Kidney tubule cell (primary cell): ENCODE data around the gene DPP7.

Source experiments
- DNase-seq: peaks from one replicate; pipeline ENCODE4 v3.0.0-alpha.2; 2018; ENCODE audit warnings: low spot score

The DPP7 gene

DNA sequence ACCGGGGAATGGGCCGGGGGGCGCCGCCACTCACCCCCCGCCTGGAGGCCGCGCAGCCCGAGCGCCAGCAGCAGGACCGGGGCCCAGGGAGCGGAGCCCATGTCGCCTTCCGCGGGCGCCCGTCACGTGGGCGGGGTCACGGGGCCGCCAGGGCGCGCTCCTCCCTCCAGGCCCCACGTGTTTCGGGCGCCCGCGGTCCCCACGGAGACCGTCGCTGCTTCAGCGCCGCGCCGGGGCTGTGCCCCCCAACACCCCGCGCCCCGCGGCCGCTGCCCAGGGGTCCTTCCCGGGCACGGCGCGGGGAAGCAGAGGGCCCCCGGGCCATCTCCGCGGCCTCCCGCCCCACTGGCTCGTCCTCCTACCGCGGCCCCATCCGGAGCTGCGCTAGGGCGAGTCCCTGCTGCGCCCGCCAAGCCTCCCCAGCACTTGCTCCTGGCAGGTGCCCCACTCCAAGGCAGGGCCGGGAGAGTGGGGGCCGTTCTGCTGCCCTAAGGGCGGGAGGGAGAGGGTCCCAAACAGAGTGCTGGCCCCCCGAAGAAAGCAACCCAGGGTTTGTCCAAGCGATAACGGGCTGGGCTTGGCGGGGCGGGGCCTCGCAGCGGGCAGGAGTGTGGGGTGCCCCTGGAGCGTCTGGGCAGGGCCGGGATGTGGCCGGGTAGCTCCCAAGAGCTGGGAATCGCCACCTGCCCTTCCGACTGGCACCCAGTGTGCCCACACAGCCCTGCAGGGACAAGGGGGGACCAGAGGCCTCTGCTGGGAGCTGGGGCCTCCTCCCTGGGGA lies at the start of gene DPP7:
TSS of gene DPP7 (minus strand) at position 121 of the 781 bp plus-strand sequence. CDS start at position 101, 20 bp downstream.
- DNase-seq: peak; percentile 53

DNA sequence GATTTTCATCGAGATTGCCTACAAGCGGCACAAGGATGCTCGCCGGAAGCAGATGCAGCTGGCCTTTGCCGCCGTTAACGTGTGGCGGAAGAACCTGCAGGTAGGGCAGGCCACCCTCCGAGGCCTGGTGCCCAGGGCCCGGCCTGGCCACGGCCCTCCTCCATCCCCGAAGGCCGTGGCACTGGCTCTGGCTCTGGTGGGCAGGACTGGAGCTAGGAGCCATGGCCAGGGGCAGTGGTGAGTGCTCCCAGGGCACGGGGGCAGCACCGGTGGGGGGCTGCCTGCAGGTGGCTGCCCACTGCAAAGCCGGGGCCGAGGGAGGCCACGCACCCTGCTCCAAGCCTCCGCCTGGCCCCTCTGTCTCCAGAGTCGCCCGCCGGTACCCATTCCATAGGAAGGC lies 49.3 kb upstream of the DPP7 start:
- DNase-seq: no peak

DNA sequence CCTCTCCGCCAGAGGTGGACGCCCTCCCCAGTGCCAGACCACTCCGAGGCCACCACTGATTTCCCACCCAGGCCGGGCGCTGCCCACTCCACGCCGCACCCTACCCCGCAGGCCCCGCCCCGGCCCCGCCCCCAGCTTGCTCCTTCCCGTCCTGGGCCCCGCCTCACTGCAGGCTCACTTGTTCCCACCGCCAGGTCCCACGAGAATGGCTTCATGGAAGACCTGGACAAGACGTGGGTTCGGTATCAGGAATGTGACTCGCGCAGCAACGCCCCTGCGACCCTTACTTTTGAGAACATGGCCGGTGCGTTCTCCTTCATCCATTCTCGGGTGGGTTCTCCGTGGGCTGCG lies 48.8 kb upstream of the DPP7 start:
- DNase-seq: peak; percentile 11

DNA sequence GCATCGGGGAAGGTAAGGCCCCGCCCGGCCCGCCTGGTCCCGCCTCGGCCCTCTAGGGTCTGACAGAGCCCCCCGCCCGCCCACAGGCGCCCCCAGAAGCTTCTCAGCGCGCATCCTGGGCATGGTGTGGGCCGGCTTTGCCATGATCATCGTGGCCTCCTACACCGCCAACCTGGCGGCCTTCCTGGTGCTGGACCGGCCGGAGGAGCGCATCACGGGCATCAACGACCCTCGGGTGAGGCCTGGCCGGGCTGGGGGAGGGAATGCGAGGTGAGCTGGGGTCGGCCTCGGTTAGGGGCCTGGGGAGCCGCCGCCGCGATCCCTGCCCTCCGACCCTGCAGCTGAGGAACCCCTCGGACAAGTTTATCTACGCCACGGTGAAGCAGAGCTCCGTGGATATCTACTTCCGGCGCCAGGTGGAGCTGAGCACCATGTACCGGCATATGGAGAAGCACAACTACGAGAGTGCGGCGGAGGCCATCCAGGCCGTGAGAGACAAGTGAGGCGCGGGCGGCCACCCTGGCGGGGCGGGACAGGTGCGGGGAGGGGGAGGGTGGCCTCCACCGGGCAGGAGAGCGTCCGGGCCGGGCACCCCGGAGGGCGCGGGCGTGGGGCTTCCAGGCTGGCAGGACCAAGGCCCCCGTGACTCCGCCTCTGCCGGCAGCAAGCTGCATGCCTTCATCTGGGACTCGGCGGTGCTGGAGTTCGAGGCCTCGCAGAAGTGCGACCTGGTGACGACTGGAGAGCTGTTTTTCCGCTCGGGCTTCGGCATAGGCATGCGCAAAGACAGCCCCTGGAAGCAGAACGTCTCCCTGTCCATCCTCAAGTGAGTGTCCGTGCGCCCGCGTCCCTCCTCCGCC lies 48.2 kb upstream of the DPP7 start:
- DNase-seq: peak; percentile 23

DNA sequence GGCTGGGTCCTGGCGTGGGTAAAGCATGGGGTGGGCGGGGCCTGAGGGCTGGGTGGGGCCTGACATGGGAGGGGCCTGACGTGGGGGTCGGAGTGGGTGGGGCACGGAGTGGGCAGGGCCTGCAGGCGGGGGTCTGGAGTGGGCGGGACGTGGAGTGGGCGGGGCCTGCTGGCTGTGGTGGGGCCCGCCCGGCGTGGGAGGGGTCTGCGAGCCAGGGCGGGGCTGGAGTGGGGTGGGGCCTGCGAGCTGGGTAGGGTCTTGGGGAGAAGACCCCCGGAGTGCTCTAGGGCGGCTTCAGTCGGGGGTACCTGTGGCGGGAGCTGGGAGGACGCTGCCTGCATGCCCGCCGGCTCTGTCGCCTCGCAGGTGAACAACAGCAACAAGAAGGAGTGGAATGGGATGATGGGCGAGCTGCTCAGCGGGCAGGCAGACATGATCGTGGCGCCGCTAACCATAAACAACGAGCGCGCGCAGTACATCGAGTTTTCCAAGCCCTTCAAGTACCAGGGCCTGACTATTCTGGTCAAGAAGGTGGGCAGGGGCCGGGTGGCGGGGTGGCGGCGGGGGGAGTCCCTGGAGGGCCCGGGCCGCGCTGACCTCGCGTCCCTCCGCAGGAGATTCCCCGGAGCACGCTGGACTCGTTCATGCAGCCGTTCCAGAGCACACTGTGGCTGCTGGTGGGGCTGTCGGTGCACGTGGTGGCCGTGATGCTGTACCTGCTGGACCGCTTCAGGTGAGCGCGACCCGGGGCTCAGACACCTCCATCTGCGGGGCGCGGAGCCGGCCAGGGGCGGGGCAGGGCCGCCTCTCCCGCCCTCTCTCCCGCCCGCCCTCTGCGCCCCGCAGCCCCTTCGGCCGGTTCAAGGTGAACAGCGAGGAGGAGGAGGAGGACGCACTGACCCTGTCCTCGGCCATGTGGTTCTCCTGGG lies 47.3 kb upstream of the DPP7 start:
- no peak for DNase-seq

DNA sequence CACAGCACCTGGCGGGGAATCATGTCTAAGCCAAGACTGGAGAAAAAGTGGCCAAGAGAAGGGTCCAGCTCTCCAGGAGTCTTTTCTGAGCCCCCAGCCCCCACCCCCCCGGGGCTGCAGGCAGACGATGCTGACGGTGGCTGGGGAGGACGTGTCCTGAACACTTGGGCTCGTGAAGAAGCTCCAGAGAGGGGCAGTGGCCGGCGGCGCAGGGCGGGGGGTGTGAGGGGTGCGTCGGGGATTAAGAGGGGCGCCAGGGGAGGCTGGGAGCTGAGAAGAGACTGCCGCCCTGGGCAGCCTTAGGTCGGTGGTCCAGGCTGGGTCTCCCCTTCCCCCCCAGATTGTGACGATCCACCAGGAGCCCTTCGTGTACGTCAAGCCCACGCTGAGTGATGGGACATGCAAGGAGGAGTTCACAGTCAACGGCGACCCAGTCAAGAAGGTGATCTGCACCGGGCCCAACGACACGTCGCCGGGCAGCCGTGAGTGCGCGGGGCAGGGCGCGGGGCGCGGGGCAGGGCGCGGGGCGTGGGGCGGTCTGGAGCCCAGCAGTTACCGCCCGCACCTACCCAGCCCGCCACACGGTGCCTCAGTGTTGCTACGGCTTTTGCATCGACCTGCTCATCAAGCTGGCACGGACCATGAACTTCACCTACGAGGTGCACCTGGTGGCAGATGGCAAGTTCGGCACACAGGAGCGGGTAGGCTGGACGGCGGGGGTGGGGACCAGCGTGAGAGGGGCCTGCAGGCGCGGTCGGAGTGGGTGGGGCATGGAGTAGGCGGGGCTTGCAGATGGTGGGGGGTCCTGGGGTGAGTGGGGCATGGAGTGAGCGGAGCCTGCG lies 46.4 kb upstream of the DPP7 start:
- no peak for DNase-seq

DNA sequence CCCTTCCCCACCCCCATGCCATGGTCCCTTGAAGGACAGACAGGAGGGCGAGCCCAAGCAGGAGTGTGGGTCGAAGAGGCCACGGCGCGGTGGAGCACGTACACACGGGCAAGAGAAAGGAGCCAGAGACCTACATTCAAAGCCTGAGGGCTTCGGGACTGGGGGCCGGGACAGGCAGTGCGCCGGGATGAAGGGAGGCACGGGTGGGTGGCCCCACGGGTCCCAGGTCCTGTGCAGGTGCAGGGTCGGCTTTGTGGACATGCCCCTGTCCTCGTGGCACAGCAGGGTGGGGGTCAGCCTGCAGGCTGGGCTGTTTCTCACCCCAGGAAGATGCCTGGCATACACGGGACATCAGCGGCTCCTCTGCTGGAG lies 45.5 kb upstream of the DPP7 start:
- no peak for DNase-seq

DNA sequence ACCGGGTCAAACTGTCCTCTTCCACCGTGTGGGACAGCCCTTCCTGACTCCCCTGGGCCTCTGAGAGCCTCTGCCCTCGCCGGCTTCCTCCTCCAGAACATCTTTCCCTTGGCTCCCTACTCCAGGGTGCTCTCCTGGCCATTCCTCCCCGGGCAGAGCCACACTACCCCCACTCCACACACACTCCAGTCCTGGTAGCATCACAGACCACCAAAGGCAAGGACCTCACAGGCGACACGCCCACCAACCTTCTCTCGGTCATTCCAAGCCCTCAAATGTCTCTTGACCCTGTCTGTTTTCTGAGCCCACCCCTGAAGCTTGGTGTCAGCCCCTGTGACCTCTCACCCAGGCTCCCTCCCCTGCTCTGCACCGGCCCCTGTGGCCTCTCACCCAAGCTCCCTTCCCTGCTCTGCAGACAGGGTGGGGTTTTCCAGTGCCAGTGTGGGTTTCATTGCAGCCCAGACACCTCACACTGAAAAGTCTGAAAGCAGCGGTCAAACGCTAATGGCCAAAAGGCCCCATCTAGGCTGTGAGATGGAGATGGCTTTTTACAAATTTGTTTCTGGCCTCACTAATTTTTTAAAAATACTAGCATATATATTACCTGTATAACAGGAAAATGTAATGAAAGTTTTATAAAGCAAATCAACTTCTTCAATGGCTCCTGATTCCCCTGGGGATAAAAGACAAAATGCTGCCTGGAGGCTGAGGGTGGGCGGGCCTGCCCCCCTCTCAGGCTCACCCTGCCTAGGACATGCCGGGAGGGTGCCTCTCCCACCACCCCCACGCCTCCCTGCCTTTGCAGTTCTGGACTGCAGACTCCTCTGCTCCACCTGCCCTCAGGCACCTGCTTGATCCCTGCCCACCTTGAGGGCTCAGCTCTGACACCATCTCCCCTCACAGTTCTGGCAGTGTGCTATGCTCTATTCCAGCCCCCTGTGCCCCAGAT lies 44.8 kb upstream of the DPP7 start:
- no peak for DNase-seq

DNA sequence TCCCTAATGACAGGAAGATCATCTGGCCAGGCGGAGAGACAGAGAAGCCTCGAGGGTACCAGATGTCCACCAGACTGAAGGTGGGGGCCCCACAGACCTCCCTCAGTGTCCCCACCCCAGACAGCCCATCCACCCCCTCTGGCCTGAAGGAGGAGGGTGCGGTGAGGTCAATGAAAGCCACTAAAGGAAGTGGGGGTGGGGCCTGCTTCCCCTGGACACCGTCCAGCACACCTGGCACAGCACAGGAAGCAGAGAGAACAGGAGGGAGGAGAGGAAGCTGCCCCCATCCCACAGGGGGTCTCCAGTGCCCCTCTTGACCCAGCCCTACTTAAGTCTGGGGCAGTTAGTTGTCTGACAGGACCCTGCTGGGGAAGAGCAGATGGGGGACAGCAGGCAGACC lies 44.1 kb upstream of the DPP7 start:
- no peak for DNase-seq

DNA sequence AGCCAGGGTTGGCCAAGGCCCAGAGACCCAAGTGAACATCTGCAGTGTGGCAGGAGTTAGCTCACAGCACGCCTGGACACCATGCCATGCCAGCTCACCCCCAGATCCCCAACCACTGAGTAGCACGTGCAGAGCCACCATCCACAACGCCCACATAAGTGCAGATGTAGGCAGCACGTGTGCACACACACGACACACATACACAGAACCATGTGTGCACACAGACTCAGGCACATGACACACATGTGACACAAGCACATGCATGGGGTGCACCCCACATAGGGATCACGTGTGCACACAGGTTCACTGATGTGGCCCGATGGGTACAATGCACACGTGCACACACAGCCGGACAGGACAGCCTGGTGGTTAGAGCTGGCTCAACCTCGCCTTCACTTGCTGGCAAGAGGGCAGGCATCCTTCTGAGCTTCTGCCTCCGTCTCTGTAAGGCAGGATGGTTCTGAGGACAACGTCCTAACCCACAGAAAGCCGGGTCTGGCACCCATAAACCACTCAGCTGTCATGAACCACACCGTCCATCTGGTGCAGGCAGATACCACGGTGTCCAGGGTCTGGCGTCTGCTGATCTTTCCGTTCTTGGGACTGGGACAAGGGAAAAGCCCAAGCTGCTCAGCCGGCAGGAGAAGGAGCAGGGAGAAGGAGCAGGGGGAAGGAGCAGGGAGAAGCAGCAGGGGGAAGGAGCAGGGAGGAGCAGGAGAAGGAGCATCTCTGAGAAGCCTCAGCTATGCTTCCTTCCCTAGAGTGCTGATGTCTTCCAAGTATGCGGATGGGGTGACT lies 43.3 kb upstream of the DPP7 start:
- no peak for DNase-seq

DNA sequence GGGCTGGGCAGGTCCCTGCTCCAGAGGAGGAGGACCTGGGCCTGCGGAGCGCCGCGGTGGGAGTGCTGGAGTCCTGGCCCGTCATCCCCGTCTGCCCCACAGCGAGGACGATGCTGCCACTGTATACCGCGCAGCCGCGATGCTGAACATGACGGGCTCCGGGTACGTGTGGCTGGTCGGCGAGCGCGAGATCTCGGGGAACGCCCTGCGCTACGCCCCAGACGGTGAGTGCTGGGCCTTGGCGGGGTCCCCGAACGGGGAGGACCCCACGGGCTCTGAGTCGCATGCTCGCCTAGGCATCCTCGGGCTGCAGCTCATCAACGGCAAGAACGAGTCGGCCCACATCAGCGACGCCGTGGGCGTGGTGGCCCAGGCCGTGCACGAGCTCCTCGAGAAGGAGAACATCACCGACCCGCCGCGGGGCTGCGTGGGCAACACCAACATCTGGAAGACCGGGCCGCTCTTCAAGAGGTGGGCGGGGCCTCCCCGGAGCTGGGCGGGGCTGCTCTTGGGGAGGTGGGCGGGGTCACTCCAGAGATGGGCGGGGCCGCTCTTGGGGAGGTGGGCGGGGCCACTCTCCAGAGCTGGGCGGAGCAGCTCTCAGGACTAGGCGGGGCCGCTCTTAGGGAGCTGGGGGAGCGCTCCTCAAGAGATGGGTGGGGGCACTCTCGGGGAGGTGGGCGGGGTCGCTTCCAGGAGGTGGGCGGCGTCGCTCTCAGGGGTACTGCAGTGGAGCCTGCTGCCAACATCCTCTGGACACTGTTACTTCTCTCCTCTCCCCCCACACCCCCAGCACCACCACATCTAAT lies 42.2 kb upstream of the DPP7 start:
- peak; percentile 22 for DNase-seq

DNA sequence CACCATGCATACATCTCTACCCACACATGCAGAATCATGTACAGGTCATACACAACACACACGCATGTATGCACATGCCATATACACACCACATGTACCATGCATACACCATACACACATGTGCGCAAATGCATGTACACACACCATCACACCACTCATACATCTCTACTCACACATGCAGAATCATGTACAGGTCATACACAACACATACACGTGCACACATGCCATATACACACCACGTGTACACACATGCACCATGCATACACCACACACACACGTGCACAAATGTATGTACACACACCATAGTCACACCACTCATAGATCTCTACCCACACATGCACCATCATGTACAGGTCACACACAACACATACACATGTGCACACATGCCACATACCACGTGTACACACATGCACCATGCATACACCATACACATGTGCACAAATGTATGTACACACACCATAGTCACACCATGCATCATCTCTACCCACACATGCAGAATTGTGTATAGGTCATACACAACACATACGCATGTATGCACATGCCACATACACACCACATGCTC lies 38.4 kb upstream of the DPP7 start:
- no peak for DNase-seq

DNA sequence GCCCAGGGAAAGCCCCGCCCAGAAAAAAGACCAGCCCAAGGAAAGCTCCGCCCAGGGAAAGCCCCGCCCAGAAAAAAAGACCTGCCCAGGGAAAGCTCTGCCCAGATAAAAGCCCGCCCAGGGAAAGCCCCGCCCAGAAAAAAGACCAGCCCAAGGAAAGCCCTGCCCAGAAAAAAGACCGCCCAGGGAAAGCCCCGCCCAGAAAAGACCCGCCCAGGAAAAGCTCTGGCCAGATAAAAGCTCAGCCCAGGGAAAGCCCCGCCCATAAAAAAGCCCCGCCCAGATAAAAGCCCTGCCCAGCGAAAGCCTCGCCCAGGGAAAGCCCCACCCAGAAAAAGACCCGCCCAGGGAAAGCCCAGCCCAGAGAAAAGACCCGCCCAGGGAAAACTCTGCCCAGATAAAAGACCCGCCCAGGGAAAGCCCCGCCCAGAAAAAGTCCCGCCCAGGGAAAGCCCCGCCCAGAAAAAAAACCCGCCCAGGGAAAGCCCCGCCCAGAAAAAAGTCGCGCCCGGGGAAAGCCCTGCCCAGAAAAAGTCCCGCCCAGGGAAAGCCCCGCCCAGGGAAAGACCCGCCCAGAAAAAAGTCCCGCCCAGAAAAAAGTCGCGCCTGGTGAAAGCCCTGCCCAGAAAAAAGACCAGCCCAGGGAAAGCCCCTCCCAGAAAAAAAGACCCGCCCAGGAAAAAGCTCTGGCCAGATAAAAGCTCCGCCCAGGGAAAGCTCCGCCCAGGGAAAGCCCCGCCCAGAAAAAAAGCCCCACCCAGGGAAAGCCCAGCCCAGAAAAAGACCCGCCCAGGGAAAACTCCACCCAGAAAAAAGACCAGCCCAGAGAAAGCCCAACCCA lies 36.3 kb upstream of the DPP7 start:
- DNase-seq: peak; percentile 43

DNA sequence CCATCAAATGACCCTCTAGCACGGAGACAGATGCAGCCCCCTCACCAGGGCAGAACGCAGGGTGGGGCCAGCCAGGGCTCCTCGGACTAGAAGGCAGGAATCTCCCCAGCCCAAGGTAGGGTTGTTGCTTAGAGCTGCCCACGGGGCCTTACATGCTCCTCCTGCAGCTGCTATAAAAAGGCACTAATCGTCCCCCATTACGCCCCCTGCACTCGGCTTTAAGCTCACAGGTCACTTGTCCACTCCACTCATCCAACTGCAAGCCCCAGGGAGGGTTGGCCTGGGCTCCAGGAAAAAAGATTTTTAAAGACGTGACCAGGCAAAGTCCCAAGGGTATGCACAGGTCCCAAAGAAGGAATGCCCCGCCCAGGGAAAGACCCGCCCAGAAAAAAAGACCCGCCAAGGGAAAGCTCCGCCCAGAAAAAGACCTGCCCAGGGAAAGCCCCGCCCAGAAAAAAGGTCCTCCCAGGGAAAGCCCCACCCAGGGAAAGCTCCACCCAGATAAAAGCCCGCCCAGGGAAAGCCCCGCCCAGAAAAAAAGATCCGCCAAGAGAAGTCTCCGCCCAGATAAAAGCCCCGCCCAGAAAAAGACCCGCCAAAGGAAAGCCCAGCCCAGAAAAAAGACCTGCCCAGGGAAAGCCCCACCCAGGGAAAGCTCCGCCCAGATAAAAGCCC lies 35.5 kb upstream of the DPP7 start:
- no peak for DNase-seq

DNA sequence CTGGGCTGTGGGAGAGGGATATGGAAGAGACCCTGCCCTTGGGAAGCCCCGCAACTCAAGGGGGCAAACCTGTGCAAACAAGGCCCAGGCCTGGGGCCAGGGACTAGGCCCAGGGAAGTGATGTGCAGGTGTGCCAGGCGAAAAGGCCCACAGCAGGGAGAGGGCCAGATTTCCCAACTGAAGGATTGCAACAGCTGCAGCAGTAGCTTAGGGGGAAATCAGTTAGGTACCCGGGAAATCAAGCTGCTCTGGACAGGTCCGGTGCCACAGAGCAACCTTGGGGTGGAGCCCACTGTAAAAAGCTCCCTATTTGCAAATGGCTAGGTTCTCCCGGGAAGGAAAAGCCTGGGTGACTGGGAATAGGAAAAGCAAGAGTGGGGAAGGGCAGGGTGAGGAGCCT lies 34.8 kb upstream of the DPP7 start:
- DNase-seq: no peak

DNA sequence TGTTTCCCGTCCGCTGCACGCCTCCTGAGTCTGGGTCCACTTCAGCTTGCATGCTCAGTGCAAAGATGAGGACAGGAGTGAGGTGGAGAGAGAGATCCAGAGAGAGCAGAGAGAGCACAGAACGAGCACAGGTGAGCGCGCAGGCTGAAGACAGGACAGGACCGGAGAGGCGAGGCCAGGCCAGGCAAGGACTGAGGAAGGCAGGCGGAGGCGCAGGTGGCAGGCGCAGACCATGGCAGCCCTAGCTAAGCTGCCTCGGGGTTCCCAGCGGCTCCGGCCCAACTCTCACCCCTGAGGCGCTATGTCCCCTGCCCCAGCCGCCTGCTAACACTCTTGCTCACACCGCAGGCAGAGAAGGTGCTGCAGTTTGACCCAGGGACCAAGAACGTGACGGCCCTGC lies 34.1 kb upstream of the DPP7 start:
- DNase-seq: no peak

DNA sequence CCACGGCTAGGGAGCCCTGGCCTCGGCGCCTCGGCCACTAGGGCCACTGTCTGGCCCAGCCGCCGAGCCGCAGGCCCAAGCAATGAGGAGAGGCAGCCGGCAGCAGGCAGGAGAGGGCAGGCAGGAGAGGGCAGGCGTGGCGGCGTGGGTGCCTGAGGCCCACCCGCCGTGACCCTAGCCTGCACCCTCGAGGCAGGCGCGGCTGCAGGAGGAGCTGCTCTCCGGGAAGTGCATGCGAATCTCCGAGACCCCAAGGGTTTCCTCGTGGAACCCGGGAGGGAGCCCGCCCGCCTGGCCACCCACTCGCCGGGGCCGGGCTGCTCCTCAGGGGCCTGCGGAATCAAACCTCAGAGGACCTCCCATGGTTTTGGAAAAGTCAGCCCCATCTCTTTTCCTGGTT lies 33.7 kb upstream of the DPP7 start:
- DNase-seq: no peak
